Bronchial epithelial cell (primary cell): Measurements from ENCODE around the gene TMEM178A. TPM values are rescaled to one million over a fixed set of nuclear protein-coding genes. Genes with fewer than 3 reads are reported as not detected.
A peak's percentile ranks its signal among the peaks of the same experiment; 100 is the strongest.

ENCODE experiments used
- DNase-seq: peaks from one replicate; pipeline ENCODE4 v3.0.0-alpha.2; 2010; ENCODE audit warnings: low read depth
- FAIRE-seq: peaks from 2 replicates; lab custom pipeline; 2011; peaks lifted over from hg19 to GRCh38; lab: Jason Lieb, UNC
- H3K27me3 ChIP-seq: 2 replicates; pipeline ENCODE4 v1.5.1; 2011; ENCODE audit warnings: low read length; ENCODE audit not compliant: control insufficient read depth, insufficient read depth
- H3K36me3 ChIP-seq: 2 replicates; pipeline ENCODE4 v1.5.1; 2011; ENCODE audit warnings: low read length; ENCODE audit not compliant: control insufficient read depth, insufficient read depth
- H3K4me3 ChIP-seq: 2 replicates; pipeline ENCODE4 v1.5.1; 2011; ENCODE audit warnings: mild to moderate bottlenecking, low read depth, low read length, control low read depth
- total RNA-seq: library from RNA; depleted of rRNA; stranded (reverse); fragments of >200 nt; gene quantifications from 2 replicates; pipeline ENCODE4 v1.2.1, GENCODE V29; 2014
- TF ChIP-seq, protein P1 (sequence below): IDR thresholded peaks from 2 replicates; pipeline ENCODE4 v1.5.1; 2011; ENCODE audit warnings: mild to moderate bottlenecking, moderate library complexity, low read length, control low read depth, inconsistent platforms; ENCODE audit not compliant: insufficient read depth, severe bottlenecking

TMEM178A gene
- total RNA-seq, 1 donor from 2014 or later = 0.26 TPM

DNA sequence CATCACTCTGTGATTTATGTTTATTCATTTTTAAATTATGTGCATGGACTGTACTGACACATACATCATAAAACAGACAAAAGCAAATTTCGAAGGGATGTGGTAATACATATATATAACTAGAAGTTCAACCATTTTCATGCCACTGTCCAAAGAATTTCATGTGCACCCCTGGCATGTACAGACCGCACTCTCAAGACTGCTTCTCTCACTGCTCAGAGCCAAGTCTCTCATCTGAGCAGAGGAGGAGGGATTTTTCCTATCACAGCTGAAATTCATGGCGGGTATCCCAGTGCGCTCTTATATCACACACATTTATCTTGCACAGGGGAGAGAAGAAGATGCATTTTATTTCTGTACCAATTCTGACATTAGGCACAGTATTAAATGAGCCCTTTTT is 5.9 kb downstream of the TMEM178A start:
- Histone ChIP-seq H3K27me3 (peaks cover 16% of the 10 kb centered on the region), H3K4me3 (no peak overlapping the region), H3K36me3 (no peaks in the 10 kb centered on the region)
- TF ChIP-seq, protein P1, sequence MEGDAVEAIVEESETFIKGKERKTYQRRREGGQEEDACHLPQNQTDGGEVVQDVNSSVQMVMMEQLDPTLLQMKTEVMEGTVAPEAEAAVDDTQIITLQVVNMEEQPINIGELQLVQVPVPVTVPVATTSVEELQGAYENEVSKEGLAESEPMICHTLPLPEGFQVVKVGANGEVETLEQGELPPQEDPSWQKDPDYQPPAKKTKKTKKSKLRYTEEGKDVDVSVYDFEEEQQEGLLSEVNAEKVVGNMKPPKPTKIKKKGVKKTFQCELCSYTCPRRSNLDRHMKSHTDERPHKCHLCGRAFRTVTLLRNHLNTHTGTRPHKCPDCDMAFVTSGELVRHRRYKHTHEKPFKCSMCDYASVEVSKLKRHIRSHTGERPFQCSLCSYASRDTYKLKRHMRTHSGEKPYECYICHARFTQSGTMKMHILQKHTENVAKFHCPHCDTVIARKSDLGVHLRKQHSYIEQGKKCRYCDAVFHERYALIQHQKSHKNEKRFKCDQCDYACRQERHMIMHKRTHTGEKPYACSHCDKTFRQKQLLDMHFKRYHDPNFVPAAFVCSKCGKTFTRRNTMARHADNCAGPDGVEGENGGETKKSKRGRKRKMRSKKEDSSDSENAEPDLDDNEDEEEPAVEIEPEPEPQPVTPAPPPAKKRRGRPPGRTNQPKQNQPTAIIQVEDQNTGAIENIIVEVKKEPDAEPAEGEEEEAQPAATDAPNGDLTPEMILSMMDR = no peak
- FAIRE-seq (no peak), DNase-seq (no peak)

DNA sequence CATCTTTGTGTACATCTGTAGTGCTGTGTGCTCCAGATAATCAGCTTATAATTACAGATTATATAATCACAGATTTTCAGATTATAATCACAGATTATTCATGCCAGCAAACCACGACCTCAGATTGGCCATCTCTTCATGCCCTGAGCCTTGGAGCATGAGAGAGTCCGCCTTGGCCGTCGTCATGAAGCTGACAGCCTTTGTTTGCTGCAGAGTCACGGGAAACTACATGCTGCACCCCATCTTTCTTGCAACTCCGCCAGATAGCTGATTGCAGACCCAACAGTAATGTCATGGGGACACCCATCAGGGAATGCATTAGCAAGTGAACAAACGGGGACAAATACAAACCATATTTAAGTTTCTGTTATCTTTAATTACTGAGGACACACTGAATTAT is 7.3 kb downstream of the TMEM178A start:
- Histone ChIP-seq H3K36me3 (no peaks in the 10 kb centered on the region), H3K27me3 (peaks cover 5% of the 10 kb centered on the region), H3K4me3 (no peak overlapping the region)
- no peak for DNase-seq
- TF ChIP-seq, protein P1 = no peak
- FAIRE-seq = no peak

DNA sequence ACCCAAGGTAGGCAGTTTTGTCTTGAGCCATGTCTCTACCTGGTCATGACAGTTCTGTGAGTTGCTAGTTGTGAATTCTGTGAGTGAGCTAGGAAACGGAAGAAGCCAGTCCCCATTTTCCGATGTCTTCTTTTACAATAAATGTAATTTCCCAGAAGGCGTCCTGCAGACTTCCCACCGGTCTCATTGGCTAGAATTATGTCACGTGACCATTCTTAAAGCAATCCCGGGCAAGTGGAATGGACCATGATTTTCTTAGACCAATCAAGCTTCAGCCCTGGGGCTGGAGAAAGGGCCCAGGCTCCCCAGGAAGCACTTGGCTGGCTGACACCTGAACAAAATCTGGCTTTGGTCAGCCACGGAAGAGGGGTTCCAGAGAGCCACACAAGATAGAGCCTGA is 10.6 kb downstream of the TMEM178A start:
- FAIRE-seq (no peak), DNase-seq (no peak)
- TF ChIP-seq, protein P1 = no peak
- Histone ChIP-seq H3K36me3 (no peaks in the 10 kb centered on the region), H3K4me3 (no peak overlapping the region), H3K27me3 (peaks cover 2% of the 10 kb centered on the region)

DNA sequence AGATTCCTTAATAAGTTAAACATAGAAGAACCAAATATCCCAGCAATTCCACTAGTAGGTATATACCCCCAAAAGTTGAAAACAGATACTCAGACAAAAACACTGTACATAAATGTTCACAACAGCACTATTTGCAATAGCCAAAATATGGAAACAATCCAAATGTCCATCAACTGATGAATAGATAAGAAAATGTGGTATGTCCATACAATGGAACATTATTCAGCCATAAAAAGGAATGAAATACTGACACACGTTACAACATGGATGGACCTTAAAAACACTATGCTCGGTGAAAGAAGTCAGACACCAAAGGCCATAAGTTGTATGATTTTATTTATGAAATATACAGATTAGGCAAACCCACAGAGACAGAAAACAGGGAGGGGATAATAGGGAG is 12.5 kb downstream of the TMEM178A start:
- TF ChIP-seq, protein P1 = no peak
- Histone ChIP-seq H3K27me3 (no peaks in the 10 kb centered on the region), H3K4me3 (no peak overlapping the region), H3K36me3 (no peaks in the 10 kb centered on the region)
- FAIRE-seq (no peak), DNase-seq (no peak)

DNA sequence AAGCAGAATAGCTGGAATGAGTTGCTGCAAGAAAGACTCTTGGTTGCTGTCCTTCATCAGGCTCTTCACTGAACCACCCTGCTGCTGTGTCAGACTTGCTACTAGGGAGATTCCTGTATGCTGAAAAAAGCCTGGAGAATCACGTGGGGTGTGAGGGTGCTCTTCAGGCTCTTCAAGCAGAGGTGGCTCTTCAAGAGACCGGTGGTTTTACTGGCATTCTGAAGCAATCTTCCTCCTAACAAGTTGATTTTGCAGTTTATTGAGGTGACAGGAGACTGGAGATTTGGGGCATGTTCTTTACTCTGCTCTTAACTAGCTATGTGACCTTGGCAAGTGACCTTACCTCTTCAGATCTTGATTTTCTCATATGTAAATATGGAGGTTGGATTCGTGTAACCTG is 14.1 kb downstream of the TMEM178A start:
- TF ChIP-seq, protein P1 = no peak
- FAIRE-seq = no peak
- Histone ChIP-seq H3K36me3 (no peaks in the 10 kb centered on the region), H3K27me3 (peaks cover 2% of the 10 kb centered on the region), H3K4me3 (no peak overlapping the region)
- DNase-seq = peak; percentile 32

DNA sequence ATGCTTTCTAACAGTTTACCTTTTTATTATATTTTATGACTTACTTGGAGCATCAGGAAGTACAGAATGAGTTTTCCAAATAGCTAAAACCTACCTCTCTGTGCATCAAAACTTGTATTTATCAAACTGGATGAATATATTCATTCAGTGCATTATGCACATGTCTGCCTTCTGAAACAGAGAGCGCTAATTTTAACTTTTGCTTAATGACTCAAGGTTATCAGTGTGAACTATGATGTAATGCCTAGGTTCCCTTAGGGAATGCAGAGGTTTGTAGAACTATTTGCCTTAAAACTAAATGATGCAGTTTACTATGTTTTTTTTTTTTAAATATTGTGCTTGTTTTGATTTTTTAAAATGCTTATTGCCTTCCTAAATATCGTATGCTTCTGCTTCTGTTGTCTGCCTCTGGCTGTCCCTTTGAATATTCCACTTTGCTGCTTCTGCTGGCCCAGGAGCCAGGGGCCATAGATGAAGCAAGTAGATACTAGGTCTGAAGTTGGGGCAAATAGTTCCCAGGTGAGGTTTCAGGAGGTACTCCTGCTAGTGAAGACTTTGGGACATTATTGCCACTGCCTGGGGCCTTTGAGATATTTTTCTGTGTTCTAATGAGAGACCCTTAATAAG is 16.5 kb downstream of the TMEM178A start:
- Histone ChIP-seq H3K36me3 (no peaks in the 10 kb centered on the region), H3K4me3 (no peak overlapping the region), H3K27me3 (peaks cover 2% of the 10 kb centered on the region)
- DNase-seq (peak; percentile 23), FAIRE-seq (no peak)
- TF ChIP-seq, protein P1 = no peak
